ENCODE measurements around the gene RRAGC. TPM values are rescaled to one million over a fixed set of nuclear protein-coding genes. Genes with fewer than 3 reads are reported as not detected.
"Not testable (repeated sequence)": the region's sequence is repeated elsewhere in the genome, so short reads cannot be mapped to it uniquely, and the experiment has no call there.

The RRAGC gene
- total RNA-seq, 1 donor, result 13.3 TPM

GRCh38 chr1:38814984-38815464 lies 44.5 kb downstream of the RRAGC start:
- Histone ChIP-seq H3K4me1 (ENCODE audit: insufficient read depth, low read length) (peaks cover 22% of the 10 kb centered on the region), H3K4me3 (ENCODE audit: low read length) (no peak overlapping the region), H3K9me3 (ENCODE audit: low read depth, low read length) (no peaks in the 10 kb centered on the region), H3K27me3 (ENCODE audit: insufficient read depth, low read length) (peaks cover 57% of the 10 kb centered on the region)

DNA sequence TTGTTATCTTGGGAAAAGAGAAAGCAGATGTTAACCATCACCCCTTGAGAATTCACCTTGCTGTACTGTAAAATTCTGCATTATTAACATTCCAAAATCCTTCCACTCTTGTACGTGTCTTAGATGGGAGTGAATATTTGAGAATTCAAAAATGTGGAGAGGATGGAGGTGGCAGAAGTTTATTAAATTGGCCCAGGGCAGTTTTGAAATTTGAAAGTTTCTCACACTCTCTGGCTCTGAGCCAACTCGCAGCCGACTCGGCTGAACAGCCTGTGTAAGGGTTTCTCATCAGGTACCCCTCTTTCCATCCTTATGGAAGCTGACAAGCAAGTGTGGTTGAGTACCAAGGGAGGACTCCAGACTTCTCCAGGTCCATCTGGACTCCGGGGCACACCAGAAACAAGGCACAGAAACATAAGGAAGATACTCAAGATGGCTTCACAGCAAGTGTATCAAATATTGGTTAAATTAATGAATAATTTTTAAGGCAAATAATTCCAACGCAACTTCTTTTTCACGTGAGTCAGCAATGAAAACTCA lies 45.1 kb downstream of the RRAGC start:
- peaks cover 55% of the 10 kb centered on the region for H3K27me3 ChIP-seq (ENCODE audit: insufficient read depth, low read length)
- H3K4me1 ChIP-seq (ENCODE audit: insufficient read depth, low read length), result peaks cover 22% of the 10 kb centered on the region
- H3K4me3 ChIP-seq (ENCODE audit: low read length), result no peak overlapping the region
- H3K9me3 ChIP-seq (ENCODE audit: low read depth, low read length), result no peaks in the 10 kb centered on the region

DNA sequence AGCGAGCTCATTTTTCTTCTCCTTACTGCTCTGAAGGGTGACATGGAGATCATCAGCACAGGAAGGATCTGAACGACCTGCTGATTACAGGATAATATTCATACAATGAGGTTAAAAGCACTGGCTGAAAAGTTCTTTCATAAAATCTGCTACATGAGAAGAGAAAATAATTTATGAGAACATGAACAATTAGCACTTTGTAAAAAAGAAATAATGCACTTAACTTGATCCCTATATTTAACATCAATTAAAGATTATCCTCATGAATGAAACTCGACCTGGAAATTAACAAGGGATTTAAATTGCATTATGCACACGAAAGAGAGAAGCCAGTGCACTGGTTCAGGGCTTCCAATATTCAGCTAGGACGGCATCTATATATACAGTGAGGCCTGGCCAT lies 46.6 kb downstream of the RRAGC start:
- peaks cover 44% of the 10 kb centered on the region for H3K27me3 ChIP-seq (ENCODE audit: insufficient read depth, low read length)
- H3K4me1 ChIP-seq (ENCODE audit: insufficient read depth, low read length), result peaks cover 12% of the 10 kb centered on the region
- no peak overlapping the region for H3K4me3 ChIP-seq (ENCODE audit: low read length)
- H3K9me3 ChIP-seq (ENCODE audit: low read depth, low read length), result no peaks in the 10 kb centered on the region

DNA sequence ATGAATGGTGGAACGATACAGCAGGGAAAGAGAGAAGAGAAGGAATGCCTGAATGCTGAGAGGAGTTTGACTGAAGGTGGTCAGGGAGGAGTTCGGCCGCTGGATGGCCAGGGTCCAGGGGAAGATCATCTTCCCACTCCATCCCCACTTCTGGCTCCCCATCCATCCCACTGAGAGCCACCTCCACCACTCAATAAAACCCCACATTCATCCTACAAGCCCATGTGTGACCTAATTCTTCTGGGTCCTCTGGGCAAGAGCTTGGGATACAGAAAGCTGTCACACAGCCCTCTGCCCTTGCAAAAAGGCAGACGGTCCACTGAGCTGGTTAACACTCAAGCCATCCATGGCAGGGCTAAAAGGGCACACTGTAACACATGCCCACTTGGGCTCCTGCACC lies 48.1 kb downstream of the RRAGC start:
- not testable (repeated sequence) for H3K4me1 ChIP-seq (ENCODE audit: insufficient read depth, low read length); H3K9me3 ChIP-seq (ENCODE audit: low read depth, low read length); H3K4me3 ChIP-seq (ENCODE audit: low read length)
- H3K27me3 ChIP-seq (ENCODE audit: insufficient read depth, low read length), result peaks cover 35% of the 10 kb centered on the region

DNA sequence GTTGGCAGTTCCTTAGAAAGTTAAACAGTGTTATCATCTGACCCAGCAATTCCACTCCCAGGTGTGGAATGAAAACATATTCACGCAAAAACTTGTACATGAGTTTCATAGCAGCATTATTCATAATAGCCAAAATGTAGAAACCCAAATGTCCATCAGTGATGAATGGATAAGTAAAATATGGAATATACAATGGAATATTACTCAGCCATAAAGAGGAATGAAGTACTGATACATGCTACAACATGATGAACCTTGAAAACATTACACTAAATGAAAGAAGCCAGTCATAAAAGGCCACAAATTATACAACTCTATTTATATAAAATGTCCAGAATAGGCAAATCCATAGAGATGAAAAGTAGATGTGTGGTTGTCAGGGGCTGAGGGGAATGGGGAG lies 53.5 kb downstream of the RRAGC start:
- H3K27me3 ChIP-seq (ENCODE audit: insufficient read depth, low read length), result peaks cover 43% of the 10 kb centered on the region
- H3K4me3 ChIP-seq (ENCODE audit: low read length), result no peak overlapping the region
- H3K4me1 ChIP-seq (ENCODE audit: insufficient read depth, low read length), result peaks cover 5% of the 10 kb centered on the region
- H3K9me3 ChIP-seq (ENCODE audit: low read depth, low read length), result no peaks in the 10 kb centered on the region

GRCh38 chr1:38805036-38805435 lies 54.5 kb downstream of the RRAGC start:
- peaks cover 5% of the 10 kb centered on the region for H3K4me1 ChIP-seq (ENCODE audit: insufficient read depth, low read length)
- H3K4me3 ChIP-seq (ENCODE audit: low read length), result no peak overlapping the region
- peaks cover 43% of the 10 kb centered on the region for H3K27me3 ChIP-seq (ENCODE audit: insufficient read depth, low read length)
- no peaks in the 10 kb centered on the region for H3K9me3 ChIP-seq (ENCODE audit: low read depth, low read length)

GRCh38 chr1:38804062-38804886 lies 55.3 kb downstream of the RRAGC start:
- no peaks in the 10 kb centered on the region for H3K9me3 ChIP-seq (ENCODE audit: low read depth, low read length)
- H3K27me3 ChIP-seq (ENCODE audit: insufficient read depth, low read length), result peaks cover 43% of the 10 kb centered on the region

GRCh38 chr1:38803647-38804046 lies 55.9 kb downstream of the RRAGC start:
- Histone ChIP-seq H3K27me3 (ENCODE audit: insufficient read depth, low read length) (peaks cover 43% of the 10 kb centered on the region), H3K9me3 (ENCODE audit: low read depth, low read length) (no peaks in the 10 kb centered on the region), H3K4me1 (ENCODE audit: insufficient read depth, low read length) (peaks cover 5% of the 10 kb centered on the region), H3K4me3 (ENCODE audit: low read length) (no peak overlapping the region)

More at GRCh38 chr1:38804062-38804886, 55.3 kb downstream of the RRAGC start:
- Histone ChIP-seq H3K4me3 (ENCODE audit: low read length) (no peak overlapping the region), H3K4me1 (ENCODE audit: insufficient read depth, low read length) (peaks cover 5% of the 10 kb centered on the region)

- Histone ChIP-seq H3K27me3 (ENCODE audit: insufficient read depth, low read length) (peaks cover 31% of the 10 kb centered on the region), H3K4me1 (ENCODE audit: insufficient read depth, low read length) (peaks cover 5% of the 10 kb centered on the region), H3K4me3 (ENCODE audit: low read length) (no peak overlapping the region), H3K9me3 (ENCODE audit: low read depth, low read length) (no peaks in the 10 kb centered on the region)
These were observed 58.6 kb downstream of the RRAGC start for GRCh38 chr1:38800720-38801671.

DNA sequence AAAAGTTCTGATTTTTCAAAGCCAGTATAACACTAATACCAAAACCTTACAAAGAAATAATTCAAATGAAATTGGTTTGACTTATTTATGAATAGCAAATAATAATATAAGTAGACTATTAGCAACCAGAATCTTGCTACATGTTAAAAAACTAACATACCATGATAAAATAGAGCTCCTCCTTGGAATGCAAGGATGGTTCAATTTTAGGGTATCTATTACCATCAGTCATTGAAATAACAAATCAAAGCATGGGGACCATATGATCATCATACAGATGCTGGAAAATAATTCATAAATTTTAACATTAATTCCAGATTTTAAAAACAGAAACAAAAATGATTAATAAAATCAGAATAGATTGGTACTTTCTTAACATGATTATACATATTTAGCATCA lies 66.3 kb downstream of the RRAGC start:
- Histone ChIP-seq H3K27me3 (ENCODE audit: insufficient read depth, low read length) (peaks cover 31% of the 10 kb centered on the region), H3K4me3 (ENCODE audit: low read length) (no peak overlapping the region), H3K9me3 (ENCODE audit: low read depth, low read length) (peaks cover 15% of the 10 kb centered on the region), H3K4me1 (ENCODE audit: insufficient read depth, low read length) (no peaks in the 10 kb centered on the region)

- Histone ChIP-seq H3K27me3 (ENCODE audit: insufficient read depth, low read length) (peaks cover 34% of the 10 kb centered on the region), H3K9me3 (ENCODE audit: low read depth, low read length) (peaks cover 15% of the 10 kb centered on the region), H3K4me3 (ENCODE audit: low read length) (no peak overlapping the region), H3K4me1 (ENCODE audit: insufficient read depth, low read length) (no peaks in the 10 kb centered on the region)
These were observed 67.7 kb downstream of the RRAGC start for GRCh38 chr1:38791892-38792291.

GRCh38 chr1:38791164-38791515 lies 68.4 kb downstream of the RRAGC start:
- no peak overlapping the region for H3K4me3 ChIP-seq (ENCODE audit: low read length)
- peaks cover 15% of the 10 kb centered on the region for H3K9me3 ChIP-seq (ENCODE audit: low read depth, low read length)
- peaks cover 34% of the 10 kb centered on the region for H3K27me3 ChIP-seq (ENCODE audit: insufficient read depth, low read length)
- H3K4me1 ChIP-seq (ENCODE audit: insufficient read depth, low read length), result no peaks in the 10 kb centered on the region

- Histone ChIP-seq H3K4me3 (ENCODE audit: low read length) (no peak overlapping the region), H3K9me3 (ENCODE audit: low read depth, low read length) (peaks cover 15% of the 10 kb centered on the region), H3K27me3 (ENCODE audit: insufficient read depth, low read length) (peaks cover 34% of the 10 kb centered on the region), H3K4me1 (ENCODE audit: insufficient read depth, low read length) (no peaks in the 10 kb centered on the region)
These were observed 69.0 kb downstream of the RRAGC start for GRCh38 chr1:38790422-38791163.

- Histone ChIP-seq H3K9me3 (ENCODE audit: low read depth, low read length) (peaks cover 15% of the 10 kb centered on the region), H3K4me1 (ENCODE audit: insufficient read depth, low read length) (no peaks in the 10 kb centered on the region), H3K27me3 (ENCODE audit: insufficient read depth, low read length) (peaks cover 31% of the 10 kb centered on the region), H3K4me3 (ENCODE audit: low read length) (no peak overlapping the region)
These were observed 69.9 kb downstream of the RRAGC start for GRCh38 chr1:38789498-38790169.
